HG02588 (cell line): ENCODE results near the gene MB21D2.

ENCODE experiments used
- ATAC-seq: cut with Tn5 transposase; IDR thresholded peaks from one replicate; pipeline ENCODE4 v1.9.1; 2021; ENCODE audit warnings: mild to moderate bottlenecking, moderate library complexity; ENCODE audit not compliant: unreplicated experiment

The MB21D2 gene

DNA sequence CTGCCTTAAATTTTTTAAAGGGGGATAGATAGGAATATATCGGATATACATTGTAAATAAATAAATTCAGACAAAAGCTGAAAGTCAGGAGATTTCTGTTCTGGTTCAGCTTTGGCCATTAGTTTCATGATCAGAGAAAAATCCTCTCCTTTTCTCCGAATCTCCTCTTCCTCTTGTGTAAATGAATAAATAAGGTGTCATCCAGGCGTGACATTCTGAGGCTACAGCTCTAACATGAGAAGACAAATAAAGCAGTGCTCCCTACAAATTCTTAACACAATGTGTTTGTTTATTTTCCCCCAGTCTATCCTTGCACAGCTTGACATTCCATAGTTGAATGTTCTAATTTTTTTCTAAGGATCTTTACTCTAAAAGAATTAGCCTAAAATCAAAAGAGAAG lies 9.4 kb upstream of the MB21D2 start:
- no peak for ATAC-seq

DNA sequence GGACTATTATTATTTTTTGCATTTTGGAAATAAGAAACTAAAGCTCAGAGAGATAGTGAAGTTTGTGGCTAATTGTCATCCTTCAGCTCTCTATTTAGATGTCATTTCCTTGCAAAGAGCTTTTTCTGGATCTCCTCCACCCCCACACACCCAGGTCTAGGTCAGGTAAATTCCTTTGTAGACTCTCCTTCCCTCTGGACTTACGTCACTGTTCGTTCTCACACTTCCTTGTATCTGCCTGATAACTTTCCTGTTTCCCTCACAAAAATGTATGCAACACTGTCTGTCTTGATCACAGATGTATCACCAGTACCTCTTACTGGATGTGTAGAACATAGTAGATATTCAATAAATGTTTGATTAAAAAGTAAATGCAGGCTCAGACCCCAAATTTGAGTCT lies 6.1 kb upstream of the MB21D2 start:
- ATAC-seq = no peak

DNA sequence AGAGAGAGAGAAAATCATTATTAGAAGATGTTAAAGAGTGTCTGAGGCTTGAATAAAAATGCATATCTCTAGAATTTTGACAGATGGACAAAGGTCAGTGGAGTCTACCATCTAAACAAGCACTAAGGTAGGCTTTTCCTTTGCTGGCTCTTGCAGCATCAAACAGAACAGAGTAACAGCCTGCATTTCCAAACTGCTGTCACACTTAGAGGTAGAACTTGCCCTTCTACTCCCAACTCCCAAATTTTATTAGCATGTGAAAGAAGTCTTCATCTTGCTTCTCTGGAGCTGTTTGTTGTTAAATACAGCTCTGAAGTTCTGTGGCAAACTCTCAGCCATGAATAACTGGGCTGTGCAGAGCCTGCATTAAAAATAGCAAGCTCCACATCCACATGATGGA lies 4.1 kb upstream of the MB21D2 start:
- no peak for ATAC-seq

DNA sequence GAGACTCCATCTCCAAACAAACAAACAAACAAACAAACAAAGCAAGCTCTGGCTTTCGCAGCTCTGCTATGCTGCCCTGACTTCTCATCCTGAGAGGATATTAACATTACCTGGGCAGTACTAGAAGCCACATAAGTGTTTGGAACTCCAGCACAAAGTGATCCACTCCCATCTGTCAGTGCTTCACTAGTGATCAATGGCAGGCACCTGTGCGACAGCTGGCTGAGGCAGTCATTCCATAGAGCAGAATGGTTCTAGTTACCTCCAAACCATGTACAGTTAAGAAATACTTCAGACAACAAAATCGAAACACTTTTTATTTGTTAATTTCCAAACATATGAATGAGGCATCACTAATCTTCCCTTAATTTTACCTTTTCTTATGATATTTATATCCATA lies 2.8 kb upstream of the MB21D2 start:
- ATAC-seq = no peak

DNA sequence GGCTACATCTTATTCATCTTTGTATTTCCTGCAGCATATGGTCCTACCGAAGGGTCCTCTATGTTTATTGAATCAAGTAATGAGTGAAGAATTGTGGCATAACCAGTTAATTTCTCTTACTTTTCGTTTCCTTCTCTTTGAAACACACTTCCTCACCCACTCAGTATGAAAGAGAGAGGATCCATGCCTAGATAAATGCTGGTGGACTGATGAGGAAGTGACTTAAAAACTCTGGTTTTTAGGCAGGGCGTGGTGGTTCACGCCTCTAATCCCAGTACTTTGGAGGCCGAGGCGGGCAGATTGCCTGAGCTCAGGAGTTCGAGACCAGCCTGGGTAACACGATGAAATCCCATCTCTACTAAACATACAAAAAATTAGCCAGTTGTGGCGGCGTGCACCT lies 2.2 kb upstream of the MB21D2 start:
- no peak for ATAC-seq

DNA sequence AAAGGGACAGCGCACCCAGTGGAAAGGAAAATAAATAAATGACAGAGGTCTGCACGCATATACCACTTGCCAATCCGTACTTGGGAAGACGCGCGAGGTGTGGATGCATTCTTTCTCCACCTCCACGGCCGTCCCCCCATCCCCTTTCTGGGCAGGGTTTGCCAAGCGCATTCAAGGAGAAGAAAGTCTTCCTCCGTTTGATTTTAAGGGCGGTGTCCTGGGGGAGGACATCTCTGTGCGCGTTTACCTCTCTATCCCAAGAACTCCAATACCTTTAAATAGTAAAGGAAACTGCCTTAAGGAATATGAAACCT lies 576 bp upstream of the MB21D2 start:
- no peak for ATAC-seq

DNA sequence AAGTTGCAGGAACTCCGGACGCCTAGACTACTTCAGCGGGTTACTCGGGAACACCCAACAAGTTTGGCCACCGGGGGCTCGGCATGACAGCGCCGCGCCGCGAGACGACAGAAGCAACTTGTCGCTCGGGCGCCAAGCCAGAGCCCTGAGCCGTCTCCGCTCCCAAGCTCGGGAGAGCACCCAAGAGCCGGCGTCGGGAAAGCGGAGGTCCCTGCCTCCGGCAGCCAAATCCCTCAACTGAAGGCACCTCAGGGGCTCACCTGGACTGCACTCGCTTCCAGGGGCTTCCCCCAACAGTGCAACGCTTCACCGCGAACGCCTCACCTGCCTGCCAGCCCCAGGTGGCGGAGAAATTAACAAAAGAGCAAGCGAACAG lies 640 bp downstream of the MB21D2 start:
- ATAC-seq = peak; percentile 26

DNA sequence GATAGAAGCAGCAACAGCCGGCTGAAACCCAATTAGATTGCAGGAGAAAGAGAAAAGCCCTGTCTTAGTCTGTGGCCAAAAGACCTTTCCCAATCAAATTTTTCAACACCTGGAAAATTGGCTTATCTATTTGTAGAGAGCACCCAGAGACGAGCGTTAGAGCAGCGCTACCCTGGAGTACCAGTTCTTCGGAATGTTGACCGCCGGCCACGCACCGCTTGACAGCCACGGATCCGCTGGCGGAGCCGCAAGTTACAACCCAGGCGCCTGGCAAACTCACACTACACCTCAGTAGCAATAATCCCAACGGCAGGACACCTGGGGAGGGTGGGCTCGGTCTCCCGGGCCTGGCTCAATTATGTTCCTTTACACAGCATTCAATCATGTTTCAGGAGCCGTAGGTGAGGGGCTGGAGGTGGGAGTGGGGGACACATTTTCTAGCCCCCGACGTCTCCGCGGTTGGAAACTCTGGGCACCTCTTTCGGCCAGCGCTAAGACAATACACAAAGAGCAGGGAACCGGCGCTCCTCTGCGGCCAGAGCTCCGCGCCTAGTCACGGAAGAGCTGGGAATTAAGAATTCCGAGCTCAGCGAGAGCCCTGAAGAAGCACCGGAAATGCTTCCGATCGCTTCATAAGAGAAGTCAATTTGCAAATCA lies 1.2 kb downstream of the MB21D2 start:
- ATAC-seq = peak; percentile 0

DNA sequence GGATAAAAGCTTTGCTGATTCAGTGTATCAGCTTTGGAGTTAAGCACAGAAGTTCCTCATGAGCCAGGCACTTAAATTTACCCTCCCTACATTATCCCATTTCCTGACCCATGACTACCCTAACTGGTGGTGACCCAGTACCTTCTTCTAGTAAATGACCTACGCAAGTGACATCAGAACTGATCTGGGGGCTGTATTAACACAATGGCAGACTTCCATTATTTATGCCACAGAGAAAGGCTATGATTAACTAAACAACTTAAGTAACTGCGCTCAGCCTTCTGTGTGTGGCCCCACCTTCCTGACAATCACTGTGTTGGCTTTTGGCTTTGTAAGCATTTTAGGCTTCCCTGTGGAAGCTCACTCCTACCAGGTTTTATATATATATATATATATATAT lies 1.9 kb downstream of the MB21D2 start:
- ATAC-seq = no peak

DNA sequence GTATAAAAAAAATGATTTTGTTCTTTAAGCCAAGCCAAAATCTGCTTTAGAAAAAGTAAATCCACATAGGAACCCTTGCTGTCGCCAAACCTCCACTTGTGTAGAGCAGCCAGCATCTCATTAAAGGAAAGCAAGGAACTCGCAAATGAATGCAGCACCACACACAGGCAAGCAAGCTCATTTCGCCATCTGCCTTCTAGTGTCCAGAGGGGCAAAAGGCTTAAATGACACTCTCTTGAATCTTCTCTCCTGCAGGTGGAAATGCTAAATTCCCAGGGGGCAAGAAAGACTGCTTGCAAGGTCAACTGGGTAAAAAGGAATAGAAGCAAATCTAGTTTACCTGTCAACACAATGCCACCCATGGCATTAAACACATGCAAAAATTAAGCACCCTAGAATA lies 2.4 kb downstream of the MB21D2 start:
- no peak for ATAC-seq

DNA sequence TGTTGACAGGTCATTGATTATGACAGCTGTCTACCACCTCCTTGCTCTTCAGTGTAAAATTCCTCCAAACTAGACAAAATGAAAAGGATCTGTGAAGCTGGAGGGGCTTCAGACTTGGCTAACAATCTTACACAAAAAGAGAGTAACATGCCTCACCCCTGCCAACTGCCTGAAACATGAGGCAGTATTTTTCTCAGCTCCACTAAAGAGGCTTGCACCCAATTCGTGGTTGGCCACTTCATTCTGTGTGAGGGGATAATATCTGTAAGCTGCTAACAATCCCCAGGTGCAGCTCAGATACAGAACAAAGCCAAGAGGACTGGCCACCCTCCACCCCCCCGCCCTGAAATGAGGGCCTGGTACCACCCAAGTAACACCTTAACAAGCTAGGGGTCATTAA lies 2.8 kb downstream of the MB21D2 start:
- ATAC-seq = no peak

DNA sequence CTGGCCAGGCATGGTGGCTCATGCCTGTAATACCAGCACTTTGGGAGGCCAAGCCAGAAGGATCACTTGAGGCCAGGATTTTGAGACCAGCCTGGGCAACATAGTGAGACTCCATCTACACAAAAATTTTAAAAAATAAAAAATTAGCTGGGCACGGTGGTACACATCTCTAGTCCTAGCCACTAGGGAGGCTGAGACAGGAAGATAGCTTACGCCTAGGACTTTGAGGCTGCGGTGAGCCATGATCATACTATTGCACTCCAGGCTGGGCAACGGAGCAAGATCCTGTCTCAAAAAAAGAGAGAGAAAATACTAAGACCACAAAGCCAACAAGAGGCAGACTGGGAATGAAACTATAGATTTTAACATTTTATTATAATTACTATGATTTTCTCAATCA lies 4.1 kb downstream of the MB21D2 start:
- no peak for ATAC-seq

DNA sequence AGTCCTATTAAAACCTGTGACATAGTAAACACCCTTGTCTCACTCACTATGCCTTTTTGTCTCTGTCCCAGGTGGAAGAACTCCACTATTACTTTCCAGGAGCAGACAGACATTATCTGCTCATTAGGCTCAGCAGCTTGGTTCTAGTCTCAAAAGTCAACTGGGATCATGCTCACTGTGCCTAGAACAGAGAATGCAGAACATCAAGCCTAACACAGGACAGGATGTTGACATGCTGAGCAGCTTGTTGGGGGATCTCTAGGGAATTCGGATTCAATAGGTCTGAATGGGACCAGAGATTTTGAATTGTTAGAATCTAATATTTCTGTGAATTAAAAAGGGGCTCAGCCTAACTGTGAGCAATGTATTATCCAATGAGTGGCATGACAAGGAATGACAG lies 6.4 kb downstream of the MB21D2 start:
- ATAC-seq = no peak

DNA sequence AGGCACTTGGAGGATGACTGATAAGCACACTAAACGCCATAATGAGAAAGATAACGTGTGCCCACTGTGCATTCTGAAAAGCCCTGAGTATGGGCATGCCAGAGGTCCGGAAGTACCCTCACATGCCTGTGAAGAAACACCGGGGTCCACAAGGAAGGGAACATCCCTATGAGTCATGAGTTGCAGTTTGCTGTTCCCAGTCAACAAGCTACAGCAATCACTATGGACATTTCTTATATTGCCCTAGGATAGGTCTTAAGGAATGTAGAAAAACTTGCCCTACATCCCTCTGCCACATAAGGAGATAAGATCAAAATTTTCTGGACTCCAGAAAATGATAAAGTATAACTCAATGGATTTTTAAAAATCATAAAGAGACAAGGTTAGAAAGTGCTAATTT lies 9.9 kb downstream of the MB21D2 start:
- no peak for ATAC-seq

DNA sequence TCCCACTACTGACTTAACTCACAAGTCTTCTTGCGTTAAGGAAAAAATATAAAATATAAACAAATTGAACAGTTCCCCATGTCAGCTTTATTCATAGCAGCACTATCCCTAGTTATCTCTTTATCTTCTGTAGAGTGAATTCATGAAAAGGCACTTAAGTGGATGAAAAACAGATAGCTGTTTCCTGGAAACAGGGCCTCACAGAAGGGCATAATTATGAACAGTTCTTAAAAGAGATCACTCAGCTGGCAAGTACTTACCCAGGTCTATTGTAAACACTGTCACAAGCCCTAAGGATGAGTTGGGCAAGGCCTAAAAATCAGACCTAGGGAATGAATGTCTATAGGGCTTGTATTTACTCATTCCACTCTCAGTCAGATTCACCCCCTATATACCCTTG lies 10.7 kb downstream of the MB21D2 start:
- ATAC-seq = no peak

DNA sequence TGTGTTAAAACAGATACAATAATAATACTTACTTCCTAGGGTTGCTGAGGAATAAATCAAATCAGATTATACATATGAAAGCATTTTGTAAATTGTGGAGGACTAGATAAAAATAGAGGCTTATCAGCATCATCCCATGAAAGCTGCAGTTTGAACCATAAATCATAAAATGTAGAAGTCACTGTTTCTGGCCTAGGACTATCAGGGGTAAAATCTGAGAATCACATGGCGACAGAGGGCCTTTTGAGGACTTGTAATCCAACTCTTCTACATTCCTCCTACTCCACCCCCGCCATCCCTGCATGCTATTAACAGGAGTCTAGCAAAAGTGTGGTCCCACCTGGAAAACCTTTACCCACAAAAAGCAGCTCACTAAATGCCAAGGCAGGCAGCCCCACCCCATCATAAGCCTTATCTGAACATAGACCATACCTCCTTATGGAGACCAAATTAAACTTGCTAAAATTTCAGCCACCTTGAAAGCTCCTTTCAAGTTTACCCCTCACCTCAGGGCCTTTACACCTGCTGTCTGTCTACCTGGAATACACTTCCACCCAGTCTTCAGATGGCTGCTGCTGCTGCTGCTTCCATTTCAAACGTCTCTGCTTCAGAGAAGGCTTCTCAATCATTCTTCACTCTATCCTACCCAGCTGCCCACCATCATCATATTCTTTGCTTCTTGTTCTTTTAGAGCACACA lies 11.5 kb downstream of the MB21D2 start:
- no peak for ATAC-seq

DNA sequence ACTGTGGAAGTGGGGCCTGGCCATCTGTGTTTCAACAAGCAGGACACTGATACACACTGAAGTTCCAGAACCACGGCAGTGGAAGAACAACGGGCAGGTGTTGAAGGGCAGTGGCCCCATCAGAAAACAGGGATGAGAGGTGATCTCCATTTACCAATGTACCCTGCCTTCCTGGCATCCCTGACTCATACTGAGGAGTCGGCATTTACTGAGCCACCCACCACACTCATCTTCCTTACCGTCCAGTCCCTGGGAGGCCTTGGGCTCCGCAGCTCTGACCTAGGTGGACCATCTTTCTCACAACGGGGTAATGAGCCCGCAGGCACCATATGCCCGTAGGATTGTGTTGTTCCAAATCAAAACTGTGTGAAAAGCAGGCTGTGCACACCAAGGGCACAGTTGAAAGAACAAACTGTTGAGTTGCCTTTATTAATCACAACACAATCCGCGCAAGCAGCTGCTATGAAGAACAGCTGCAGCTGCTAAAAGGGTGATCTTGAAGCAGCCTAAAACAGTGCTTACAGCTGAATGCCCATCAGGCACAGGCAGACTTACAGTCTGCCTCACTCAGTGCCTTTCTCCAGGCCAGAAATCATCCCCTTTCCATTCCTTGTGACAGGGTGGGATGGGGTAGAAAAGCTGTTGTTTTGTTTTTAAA lies 12.9 kb downstream of the MB21D2 start:
- no peak for ATAC-seq

DNA sequence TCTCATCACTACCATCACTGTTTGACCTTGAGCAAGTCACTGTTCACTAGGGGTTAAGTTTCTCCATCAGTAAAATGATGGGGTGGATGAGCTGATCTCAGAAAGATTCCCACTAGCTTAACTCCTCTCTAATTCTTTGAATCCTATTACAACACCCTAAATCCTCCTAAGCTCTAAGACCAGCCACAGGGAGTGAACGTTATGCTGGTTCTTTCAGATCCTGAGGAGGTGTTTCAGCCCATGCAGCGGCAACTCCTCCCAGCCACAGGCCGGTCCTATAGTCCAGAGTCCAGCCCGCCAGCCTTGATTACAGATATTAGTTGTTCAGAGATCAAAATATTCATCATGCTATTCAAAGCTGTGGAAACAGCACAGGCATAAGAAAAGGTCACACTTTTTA lies 15.1 kb downstream of the MB21D2 start:
- no peak for ATAC-seq

DNA sequence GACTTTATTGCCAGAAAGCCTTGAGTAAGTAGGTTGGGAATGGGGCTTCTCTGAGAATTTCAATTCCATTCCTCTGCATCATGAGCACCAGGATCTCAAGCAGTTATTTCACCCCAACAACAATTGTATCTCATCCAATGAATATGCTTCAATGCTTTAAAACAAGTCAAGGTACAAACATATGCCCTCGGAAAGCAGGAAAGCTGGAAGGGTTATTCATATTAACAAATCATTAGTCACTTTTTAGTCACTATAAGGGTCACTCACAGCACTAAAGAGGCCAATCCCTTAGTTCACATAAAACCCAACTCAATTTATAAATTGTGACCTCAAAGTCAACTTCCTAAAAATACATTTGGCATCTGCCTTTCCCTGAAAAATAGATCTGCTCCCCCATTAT lies 16.2 kb downstream of the MB21D2 start:
- no peak for ATAC-seq

DNA sequence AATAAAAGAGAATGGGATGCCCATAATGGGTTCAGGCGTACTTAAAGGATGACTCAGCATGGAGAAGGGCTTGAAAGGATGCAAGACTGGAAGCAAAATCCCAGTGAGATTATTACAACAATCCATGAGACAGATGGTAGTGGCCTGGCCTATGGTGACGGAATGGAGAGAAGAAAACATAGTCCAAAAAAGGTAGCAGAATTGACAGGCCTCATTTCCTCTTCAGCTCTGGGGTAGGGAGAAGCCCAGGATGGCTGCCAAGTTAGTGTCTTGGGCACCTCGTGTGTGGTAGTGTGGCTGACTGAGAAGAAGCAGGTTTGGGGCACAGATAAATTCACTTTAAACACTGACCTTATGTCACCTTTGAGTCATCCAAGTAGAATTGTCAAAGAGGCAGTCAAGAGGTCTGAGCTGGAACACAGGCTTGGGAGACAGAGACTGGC lies 18.1 kb downstream of the MB21D2 start:
- ATAC-seq = no peak

DNA sequence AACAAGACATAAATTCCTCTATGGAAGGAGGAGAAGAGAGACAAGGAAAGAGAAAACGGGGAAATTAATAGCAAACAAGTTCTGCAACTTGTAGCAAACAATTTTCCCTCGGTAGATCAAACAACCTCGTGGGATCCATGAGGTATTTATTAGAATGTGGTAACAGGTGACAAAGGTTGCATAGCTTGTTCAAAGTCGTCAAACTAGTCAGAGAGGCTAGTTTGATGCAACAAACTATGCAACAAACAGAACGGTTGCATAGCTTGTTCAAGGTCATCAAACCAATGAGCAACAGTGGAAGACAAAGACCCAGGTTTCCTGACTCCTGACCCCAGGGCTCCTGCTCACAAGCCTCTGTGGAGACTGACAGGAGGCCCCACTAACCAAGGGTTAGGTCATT lies 20.7 kb downstream of the MB21D2 start:
- no peak for ATAC-seq

DNA sequence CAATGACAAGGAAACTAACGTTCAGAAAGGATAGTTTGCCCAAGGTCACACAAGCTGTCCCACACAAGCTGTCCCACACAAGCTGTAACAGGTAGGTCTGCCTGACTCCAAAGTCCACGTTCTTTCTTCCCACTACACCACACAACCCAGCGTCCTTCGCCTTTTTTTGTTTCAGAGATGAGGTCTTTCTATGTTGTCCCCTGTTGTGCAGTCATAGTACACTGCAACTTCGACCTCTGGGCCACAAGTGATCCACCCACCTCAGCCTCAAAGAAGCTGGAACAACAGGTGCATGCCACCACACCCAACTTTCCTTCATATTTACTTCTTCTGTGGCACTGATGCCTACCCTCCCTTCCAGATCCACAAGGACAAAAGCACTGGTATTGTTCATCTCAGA lies 21.4 kb downstream of the MB21D2 start:
- no peak for ATAC-seq

DNA sequence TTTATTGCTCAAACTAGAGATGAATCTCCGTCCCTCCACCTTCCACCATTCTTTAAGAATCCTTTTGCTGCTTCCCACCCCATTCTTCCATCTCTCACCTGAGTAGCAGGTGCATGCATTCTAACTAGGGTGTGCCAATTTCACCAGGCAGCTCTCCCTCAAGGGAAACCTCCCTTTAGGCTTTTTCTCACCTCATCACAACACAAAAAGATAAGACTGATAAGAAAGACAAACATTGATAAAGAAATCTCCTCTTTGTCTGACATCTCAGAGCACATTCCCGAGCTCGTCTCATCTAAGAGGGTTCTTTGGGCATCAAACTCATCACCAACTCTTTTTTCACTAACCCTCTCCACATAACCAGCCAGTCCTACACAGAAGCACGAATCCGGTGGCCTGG lies 23.0 kb downstream of the MB21D2 start:
- ATAC-seq = no peak
